ENCODE data around the gene CBLN1.

Gene CBLN1

DNA sequence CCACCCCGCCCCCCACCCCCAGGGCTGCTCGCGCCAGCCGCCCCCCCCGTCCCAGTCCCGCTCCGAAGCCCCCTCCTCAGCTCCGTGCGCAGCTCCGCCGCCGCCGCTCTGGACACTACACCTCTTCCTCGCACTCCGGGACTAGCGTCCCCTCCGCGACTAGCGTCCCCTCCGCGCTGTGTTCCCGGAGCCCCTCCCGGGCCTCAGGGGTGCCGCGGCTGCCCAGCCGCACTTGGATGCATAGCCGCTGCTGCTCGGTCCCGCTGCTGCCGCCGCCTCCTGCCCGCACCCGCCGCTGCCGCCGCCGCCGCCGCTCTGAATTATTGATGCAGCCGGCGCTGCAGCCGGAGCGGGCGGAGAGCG lies at the start of gene CBLN1:
TSS of gene CBLN1 (minus strand) at position 359 of the 363 bp plus-strand sequence. CDS start 373 bp downstream, outside the sequence.
- DNase-seq (ENCODE audit: low spot score): no peak

- no peak for DNase-seq (ENCODE audit: low spot score)
Observed at GRCh38 chr16:49330562-49331201, 49.0 kb upstream of the CBLN1 start.

- DNase-seq (ENCODE audit: low spot score): no peak
Observed at GRCh38 chr16:49328325-49328724, 46.7 kb upstream of the CBLN1 start.

GRCh38 chr16:49327466-49327865 lies 45.8 kb upstream of the CBLN1 start:
- no peak for DNase-seq (ENCODE audit: low spot score)

- no peak for DNase-seq (ENCODE audit: low spot score)
Observed at GRCh38 chr16:49324703-49325102, 43.1 kb upstream of the CBLN1 start.

DNA sequence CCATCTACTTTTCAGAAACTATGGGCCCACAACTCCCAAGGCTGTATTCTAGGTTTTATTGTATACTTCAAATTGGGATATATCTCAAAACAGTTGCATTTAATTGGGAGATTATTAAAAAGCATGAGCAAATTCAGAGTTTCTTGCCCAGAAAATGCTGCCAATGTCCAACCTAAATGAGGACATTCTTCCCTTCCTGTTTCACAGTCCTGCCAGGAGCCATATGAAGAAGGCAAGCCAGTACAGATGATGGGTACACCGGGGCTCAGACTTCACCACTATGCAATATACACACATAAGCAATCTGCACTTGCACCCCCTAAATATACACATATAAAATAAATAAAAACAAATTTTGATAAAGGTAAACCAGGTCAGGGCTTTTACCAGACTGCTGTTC lies 34.0 kb upstream of the CBLN1 start:
- DNase-seq (ENCODE audit: low spot score): no peak

- no peak for DNase-seq (ENCODE audit: low spot score)
Observed at GRCh38 chr16:49312389-49312985, 30.8 kb upstream of the CBLN1 start.

DNA sequence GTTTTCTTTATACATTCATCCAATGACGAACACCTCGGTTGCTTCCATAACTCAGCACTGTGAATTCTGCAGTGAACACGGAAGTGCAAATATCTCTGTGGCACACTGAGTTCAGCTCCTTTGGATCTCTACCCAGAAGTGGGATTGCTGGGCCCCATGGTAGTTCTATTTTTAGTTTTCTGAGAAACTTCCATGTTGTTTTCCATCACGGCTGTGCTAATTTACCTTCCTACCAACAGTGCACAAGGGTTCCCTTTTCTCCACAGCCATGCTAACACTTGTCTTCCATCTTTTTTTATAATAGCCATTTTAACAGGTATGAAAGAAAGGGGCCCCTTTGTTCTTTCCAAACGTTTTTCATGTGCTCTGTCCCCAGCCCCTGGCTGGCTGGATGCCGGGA lies 30.2 kb upstream of the CBLN1 start:
- DNase-seq (ENCODE audit: low spot score): no peak

- no peak for DNase-seq (ENCODE audit: low spot score)
Observed at GRCh38 chr16:49307176-49307575, 25.5 kb upstream of the CBLN1 start.

GRCh38 chr16:49305406-49305805 lies 23.8 kb upstream of the CBLN1 start:
- no peak for DNase-seq (ENCODE audit: low spot score)

DNA sequence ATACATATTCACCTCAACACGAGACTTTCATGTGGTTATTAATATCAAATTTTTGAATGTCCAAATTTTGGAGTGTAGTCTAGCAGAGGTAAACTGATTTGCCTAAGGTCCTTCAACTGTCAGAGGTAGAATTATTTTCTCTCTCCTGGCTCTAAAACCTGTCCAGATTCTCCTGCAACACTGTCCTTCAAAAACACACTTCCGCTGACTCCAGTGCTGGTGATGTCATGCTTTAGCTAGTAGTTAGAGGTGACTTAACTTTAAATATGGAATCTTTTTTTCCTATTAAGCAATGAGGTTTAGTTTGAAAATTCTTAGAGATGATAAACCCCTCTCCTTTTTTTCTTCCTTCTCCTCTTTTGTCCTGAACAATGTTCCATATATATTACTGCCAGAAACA lies 10.8 kb upstream of the CBLN1 start:
- no peak for DNase-seq (ENCODE audit: low spot score)

DNA sequence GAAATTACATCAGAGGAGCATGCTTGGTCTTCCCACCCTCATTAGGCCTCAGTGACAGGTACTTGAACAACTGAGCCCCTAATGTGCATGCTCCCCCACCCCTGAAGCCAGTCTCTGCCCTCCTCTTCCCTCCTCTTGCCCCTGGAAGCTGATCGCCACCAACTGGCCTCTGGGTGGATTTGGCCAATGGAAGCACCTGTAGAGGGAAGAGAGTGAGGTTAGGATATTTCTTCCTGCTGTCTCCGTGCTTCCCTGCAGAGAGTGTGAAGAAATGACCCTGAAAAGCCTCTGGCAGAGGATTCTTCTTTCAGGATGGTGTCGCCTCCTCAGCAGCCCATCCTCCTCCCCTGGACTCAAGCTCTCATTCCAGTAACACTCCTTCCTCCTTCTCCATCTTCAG lies 5.9 kb upstream of the CBLN1 start:
- DNase-seq (ENCODE audit: low spot score): no peak

- no peak for DNase-seq (ENCODE audit: low spot score)
Observed at GRCh38 chr16:49284962-49285361, 3.3 kb upstream of the CBLN1 start.

GRCh38 chr16:49283376-49284049 lies 1.9 kb upstream of the CBLN1 start:
- DNase-seq (ENCODE audit: low spot score): no peak

- peak; percentile 12 for DNase-seq (ENCODE audit: low spot score)
Observed at GRCh38 chr16:49282690-49283375, 1.2 kb upstream of the CBLN1 start.

DNA sequence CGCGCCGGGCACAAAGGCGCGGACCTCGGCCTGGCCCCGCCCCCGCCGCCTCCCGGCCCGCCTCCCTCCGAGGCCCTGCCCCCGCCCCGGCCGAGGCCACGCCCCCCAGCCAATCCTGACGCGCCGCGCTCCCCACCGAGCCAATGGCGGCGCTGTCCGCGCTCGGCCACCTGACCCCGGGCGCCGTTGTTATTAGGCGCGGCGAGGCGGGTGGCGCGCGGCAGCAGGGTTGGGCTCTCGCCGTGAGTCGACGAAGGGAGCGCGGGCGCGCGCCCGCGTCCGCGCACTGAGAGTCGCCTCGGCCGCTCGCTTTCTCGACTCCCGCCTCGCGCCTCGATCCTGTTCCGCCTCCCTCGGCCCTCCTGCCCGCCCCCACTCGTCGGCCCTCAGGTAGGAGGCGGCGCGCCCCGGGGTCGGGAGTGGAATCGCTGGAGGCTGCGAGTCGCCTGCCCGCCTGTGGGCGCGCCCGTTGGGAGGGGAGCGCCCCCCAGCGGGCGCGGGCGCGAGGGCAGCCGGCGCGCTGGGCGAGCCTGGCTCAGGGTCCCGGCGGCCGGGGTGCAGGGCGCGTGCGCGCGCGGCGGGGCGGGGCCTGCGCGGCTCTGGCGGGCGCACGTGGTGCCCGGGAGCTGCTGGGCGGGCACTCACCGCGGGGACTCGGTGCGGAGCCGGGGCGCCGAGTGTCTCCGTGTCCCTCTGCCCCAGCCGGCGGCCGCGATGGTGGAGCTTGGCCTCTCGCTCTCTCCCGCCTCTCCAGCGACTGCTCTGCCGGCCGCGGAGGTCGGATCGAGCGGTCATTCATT lies 405 bp upstream of the CBLN1 start:
- DNase-seq (ENCODE audit: low spot score): peak; percentile 88

DNA sequence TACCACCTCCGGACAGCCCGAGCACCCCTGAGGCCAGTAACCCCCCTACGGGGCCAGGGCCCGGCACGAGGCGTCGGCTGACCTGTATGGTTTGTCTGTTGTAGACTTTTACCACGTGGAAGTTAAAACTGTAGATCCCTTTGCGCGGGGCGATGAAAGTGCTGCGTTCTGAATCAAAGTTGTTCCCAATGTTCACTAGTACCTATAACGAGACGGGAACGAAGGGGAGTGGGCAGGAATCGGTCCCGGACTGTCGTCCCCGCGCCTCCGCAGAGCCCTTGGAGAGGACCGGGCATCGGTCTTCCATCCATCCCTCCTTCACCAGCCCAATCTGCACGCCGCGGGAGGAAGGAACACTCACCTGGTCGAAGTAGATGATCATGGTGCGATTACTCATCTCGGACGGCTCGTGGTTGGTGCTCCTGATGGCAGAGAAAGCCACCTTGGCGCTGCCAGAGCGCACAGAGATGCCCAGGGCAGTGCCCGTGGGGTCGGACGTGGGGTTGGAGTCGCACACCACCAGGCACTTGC lies 732 bp downstream of the CBLN1 start:
- no peak for DNase-seq (ENCODE audit: low spot score)

GRCh38 chr16:49280105-49280741 lies 1.4 kb downstream of the CBLN1 start:
- no peak for DNase-seq (ENCODE audit: low spot score)

DNA sequence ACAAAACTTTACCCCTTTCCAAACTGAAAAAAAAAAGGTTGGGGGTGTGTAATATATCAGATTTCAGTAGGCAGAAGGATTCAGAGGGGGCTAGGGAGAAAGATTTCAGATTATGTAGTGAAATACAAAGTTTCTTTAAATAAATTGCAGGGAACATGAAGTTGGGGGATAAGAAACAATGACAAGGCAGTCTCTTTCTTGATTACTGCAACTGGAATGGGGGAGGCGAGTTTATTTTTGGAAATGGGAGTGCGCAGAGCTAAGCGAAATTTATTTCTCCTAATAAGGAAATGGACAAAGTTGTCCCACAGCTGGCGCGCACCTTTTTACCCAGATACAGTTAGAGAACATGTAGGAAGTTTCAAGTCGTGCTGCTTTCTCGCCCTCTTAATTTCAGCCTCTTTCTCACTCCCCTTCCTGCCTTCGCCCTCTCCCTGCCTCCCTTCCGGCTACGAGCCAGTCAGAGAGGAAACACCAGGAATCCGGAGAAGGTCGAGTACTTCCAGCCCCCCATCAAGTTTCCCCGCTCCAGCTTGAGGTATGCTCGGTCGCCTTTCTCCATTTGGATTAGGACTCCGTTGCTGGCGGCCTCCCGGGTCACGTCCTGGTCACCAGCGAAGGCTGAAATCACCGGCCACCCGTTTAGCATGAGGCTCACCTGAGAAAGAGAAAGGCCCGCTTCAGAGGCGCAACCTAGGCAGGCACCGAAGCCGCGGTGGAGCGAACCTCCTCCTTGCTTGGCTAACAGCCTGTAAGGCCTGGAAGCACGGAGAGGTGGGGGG lies 2.5 kb downstream of the CBLN1 start:
- no peak for DNase-seq (ENCODE audit: low spot score)

GRCh38 chr16:49278567-49278827 lies 3.1 kb downstream of the CBLN1 start:
- DNase-seq (ENCODE audit: low spot score): no peak

Data from pons (tissue), 1 donor.